Testis (tissue), 2 donors: Measurements from ENCODE around the gene NDRG2.
"Not testable (repeated sequence)": the region's sequence is repeated elsewhere in the genome, so short reads cannot be mapped to it uniquely, and the experiment has no call there.

Source experiments
- CTCF ChIP-seq, 3 experiments: fragments of 450-650 bp in 2 of 3; fragments of 200-600 bp in 1 of 3; sonication (generic) in 1 of 3; IDR thresholded peaks; one replicate each; pipeline ENCODE4 v1.5.1; 2016 to 2019; ENCODE audit warnings: antibody characterized with exemption in 3 of 3, mild to moderate bottlenecking in 2 of 3, moderate library complexity in 1 of 3
- POLR2A ChIP-seq: fragments of 450-650 bp; IDR thresholded peaks from one replicate; pipeline ENCODE4 v1.6.1; 2017; ENCODE audit warnings: antibody characterized with exemption, mild to moderate bottlenecking, moderate library complexity

DNA sequence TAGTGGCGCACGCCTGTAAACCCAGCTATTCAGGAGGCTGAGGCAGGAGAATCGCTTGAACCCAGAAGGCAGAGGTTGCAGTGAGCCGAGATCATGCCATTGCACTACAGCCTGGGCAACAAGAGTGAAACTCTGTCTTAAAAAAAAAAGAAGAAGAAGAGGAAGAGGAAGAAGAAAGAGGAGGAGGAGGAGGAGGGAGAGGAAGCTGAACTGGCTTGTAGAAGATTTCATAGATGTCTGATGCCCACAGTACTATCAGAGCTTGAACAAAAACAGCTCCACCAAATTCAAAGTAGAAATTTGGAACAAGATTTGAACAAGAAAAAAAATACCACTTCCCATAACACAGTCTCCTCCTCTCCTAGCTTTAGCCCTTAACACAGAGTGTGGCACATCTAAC is 39.2 kb downstream of the NDRG2 start:
- TF ChIP-seq CTCF (IDR thresholded peaks at IDR 0.05); POLR2A: not testable (repeated sequence)
